Epithelial cell of esophagus (primary cell): ENCODE results near the gene CDH13.

ENCODE experiments used
- DNase-seq: peaks from one replicate; pipeline ENCODE4 v3.0.0; 2010; ENCODE audit warnings: low read depth
- H3K4me3 ChIP-seq: 2 replicates; pipeline ENCODE4 v1.5.1; 2011; ENCODE audit warnings: mild to moderate bottlenecking, low read length, control low read depth
- CTCF ChIP-seq: IDR thresholded peaks from 2 replicates; pipeline ENCODE4 v1.5.1; 2011; ENCODE audit warnings: low read depth, mild to moderate bottlenecking, low read length, control low read depth, inconsistent platforms; ENCODE audit not compliant: insufficient read depth; ENCODE audit errors: missing control alignments

Gene CDH13

GRCh38 chr16:83470416-83470815 lies 843.6 kb downstream of the CDH13 start:
- peak; percentile 8 for DNase-seq
- no peak for TF ChIP-seq CTCF
- H3K4me3 ChIP-seq, result no peak overlapping the region

GRCh38 chr16:83472776-83473501 lies 846.2 kb downstream of the CDH13 start:
- no peak overlapping the region for H3K4me3 ChIP-seq
- no peak for TF ChIP-seq CTCF
- DNase-seq, result peak; percentile 62

- no peak for TF ChIP-seq CTCF
- DNase-seq, result no peak
- H3K4me3 ChIP-seq, result no peak overlapping the region
These were observed 847.3 kb downstream of the CDH13 start for GRCh38 chr16:83473926-83474650.

GRCh38 chr16:83475108-83475507 lies 848.3 kb downstream of the CDH13 start:
- DNase-seq, result peak; percentile 49
- TF ChIP-seq CTCF, result no peak
- no peak overlapping the region for H3K4me3 ChIP-seq

- TF ChIP-seq CTCF, result no peak
- DNase-seq, result no peak
- no peak overlapping the region for H3K4me3 ChIP-seq
These were observed 854.8 kb downstream of the CDH13 start for GRCh38 chr16:83481589-83481988.

GRCh38 chr16:83482545-83483162 lies 855.9 kb downstream of the CDH13 start:
- H3K4me3 ChIP-seq, result no peak overlapping the region
- TF ChIP-seq CTCF, result no peak
- no peak for DNase-seq
